HepG2 (cell line): ENCODE data around the gene DLG1. TPM values are rescaled to one million over a fixed set of nuclear protein-coding genes. Genes with fewer than 3 reads are reported as not detected.

ENCODE experiments used
- ARNT ChIP-seq: fragments of 450-650 bp; IDR thresholded peaks from 2 replicates; pipeline ENCODE4 v1.6.1; 2017
- ARNT2 ChIP-seq: sonication (generic); formaldehyde crosslinking; IDR thresholded peaks from 2 replicates; pipeline ENCODE4 v1.8.0; 2022; ENCODE audit warnings: mild to moderate bottlenecking, low read depth, missing genetic modification reagents, moderate library complexity
- ERF ChIP-seq: IDR thresholded peaks from 2 replicates; pipeline ENCODE4 v1.6.1; 2018; ENCODE audit warnings: missing biosample characterization, missing genetic modification reagents
- FOXM1 ChIP-seq: sonication (generic); formaldehyde crosslinking; IDR thresholded peaks from 2 replicates; pipeline ENCODE4 v1.5.0; 2020; ENCODE audit warnings: missing genetic modification reagents
- GABPB1 ChIP-seq: IDR thresholded peaks from 2 replicates; pipeline ENCODE4 v1.6.1; 2016; ENCODE audit warnings: mild to moderate bottlenecking, missing genetic modification reagents, moderate library complexity, missing compliant biosample characterization
- MAFK ChIP-seq, 2 experiments: IDR thresholded peaks in 1 of 2; conservative IDR thresholded peaks in 1 of 2; 2 replicates each; pipeline ENCODE4 v1.6.1; 2011; ENCODE audit warnings: improper control_type of control experiment in 2 of 2, low read length in 2 of 2
- NR2C2 ChIP-seq: sonication (generic); formaldehyde crosslinking; IDR thresholded peaks from 2 replicates; pipeline ENCODE4 v1.4.0; 2020; ENCODE audit warnings: missing genetic modification reagents, mild to moderate bottlenecking, moderate library complexity, borderline replicate concordance
- POLR2G ChIP-seq: fragments of 200-400 bp; formaldehyde crosslinking; IDR thresholded peaks from 2 replicates; pipeline ENCODE4 v1.6.1; 2018; ENCODE audit warnings: mild to moderate bottlenecking, low read depth, low read length, moderate library complexity
- RAD21 ChIP-seq: fragments of 450-650 bp; formaldehyde crosslinking; IDR thresholded peaks from 2 replicates; pipeline ENCODE4 v1.5.0; 2020; ENCODE audit warnings: mild to moderate bottlenecking
- REPIN1 ChIP-seq: sonication (generic); formaldehyde crosslinking; IDR thresholded peaks from 2 replicates; pipeline ENCODE4 v1.8.0; 2022; ENCODE audit warnings: missing genetic modification reagents, low read depth, mild to moderate bottlenecking, borderline replicate concordance
- SMYD3 ChIP-seq: sonication (generic); formaldehyde crosslinking; IDR thresholded peaks from 2 replicates; pipeline ENCODE4 v1.8.1; 2023; ENCODE audit warnings: mild to moderate bottlenecking, missing genetic modification reagents
- SP4 ChIP-seq: sonication (generic); formaldehyde crosslinking; IDR thresholded peaks from 2 replicates; pipeline ENCODE4 v1.8.1; 2023; ENCODE audit warnings: mild to moderate bottlenecking, missing genetic modification reagents
- SP5 ChIP-seq: IDR thresholded peaks from 2 replicates; pipeline ENCODE4 v1.6.1; 2016; ENCODE audit warnings: low read depth, borderline replicate concordance
- STAG1 ChIP-seq: sonication (generic); formaldehyde crosslinking; IDR thresholded peaks from 2 replicates; pipeline ENCODE4 v1.4.0; 2020; ENCODE audit warnings: missing genetic modification reagents
- THRA ChIP-seq: sonication (generic); formaldehyde crosslinking; IDR thresholded peaks from 2 replicates; pipeline ENCODE4 v1.4.0; 2020; ENCODE audit warnings: missing genetic modification reagents, borderline replicate concordance
- THYN1 ChIP-seq: sonication (generic); formaldehyde crosslinking; IDR thresholded peaks from 2 replicates; pipeline ENCODE4 v1.8.1; 2023; ENCODE audit warnings: low read depth, mild to moderate bottlenecking, moderate library complexity, missing genetic modification reagents, borderline replicate concordance
- TSC22D2 ChIP-seq: sonication (generic); formaldehyde crosslinking; IDR thresholded peaks from 2 replicates; pipeline ENCODE4 v1.5.1; 2020; ENCODE audit warnings: missing genetic modification reagents, mild to moderate bottlenecking, borderline replicate concordance
- ZFX ChIP-seq: sonication (generic); formaldehyde crosslinking; IDR thresholded peaks from 2 replicates; pipeline ENCODE4 v1.4.0; 2020; ENCODE audit warnings: mild to moderate bottlenecking, low read depth, missing genetic modification reagents, moderate library complexity
- ZNF343 ChIP-seq: sonication (generic); formaldehyde crosslinking; IDR thresholded peaks from 2 replicates; pipeline ENCODE4 v1.4.0; 2020; ENCODE audit warnings: mild to moderate bottlenecking, missing genetic modification reagents
- ZNF543 ChIP-seq: sonication (generic); formaldehyde crosslinking; IDR thresholded peaks from 2 replicates; pipeline ENCODE4 v1.4.0; 2020; ENCODE audit warnings: mild to moderate bottlenecking, missing genetic modification reagents
- ZNF563 ChIP-seq: sonication (generic); formaldehyde crosslinking; IDR thresholded peaks from 2 replicates; pipeline ENCODE4 v1.8.0; 2022; ENCODE audit warnings: mild to moderate bottlenecking, moderate library complexity, missing genetic modification reagents
- ZNF577 ChIP-seq: sonication (generic); formaldehyde crosslinking; IDR thresholded peaks from 2 replicates; pipeline ENCODE4 v1.4.0; 2020; ENCODE audit warnings: mild to moderate bottlenecking, low read depth, missing genetic modification reagents, borderline replicate concordance
- ZNF703 ChIP-seq: sonication (generic); formaldehyde crosslinking; IDR thresholded peaks from 2 replicates; pipeline ENCODE4 v1.5.1; 2020; ENCODE audit warnings: missing genetic modification reagents, mild to moderate bottlenecking, moderate library complexity, borderline replicate concordance
- ZNF780A ChIP-seq: sonication (generic); formaldehyde crosslinking; IDR thresholded peaks from 2 replicates; pipeline ENCODE4 v1.8.0; 2022; ENCODE audit warnings: mild to moderate bottlenecking, missing genetic modification reagents, moderate library complexity
- polyA plus RNA-seq, 8 experiments: library from polyadenylated mRNA; depleted of rRNA in 3 of 8; stranded (reverse) in 7 of 8; unstranded in 1 of 8; fragments of >200 nt; fragmentation: Illumina TruSeq in 4 of 8; extraction: Trizol in 4 of 8; gene quantifications; 2 replicates each; pipeline versions ENCODE4 v1.2.1 to v1.2.3, GENCODE V29; 2011 to 2016; ENCODE audit warnings: low read depth in 4 of 8, missing spikeins in 1 of 8, mixed read lengths in 1 of 8; ENCODE audit not compliant: insufficient read depth in 1 of 8
- total RNA-seq, 5 experiments: library from RNA; depleted of rRNA; stranded (reverse); fragments of >200 nt; fragmentation: Illumina TruSeq; extraction: Trizol; gene quantifications; 2 replicates each; pipeline ENCODE4 v1.2.3, GENCODE V29; 2016; ENCODE audit warnings: low read depth in 1 of 5

Gene DLG1
- total and polyA plus RNA-seq, 2 of the 13 experiments (the other 11 are each of a cell fraction or from before 2014, with no cell fraction given), result 30.5 to 104 TPM

GRCh38 chr3:197029511-197030167, 268.8 kb downstream of the DLG1 start, which contains the start of gene MELTF (continued):
- no peak for TF ChIP-seq ZNF780A (CRISPR knock-in tag)
- TF ChIP-seq REPIN1 (CRISPR knock-in tag), result no peak
- peak; percentile 48; the same call in 1 of the 2 replicates for TF ChIP-seq ARNT2
- TF ChIP-seq MAFK (conservative IDR thresholded peaks at IDR 0.05 in 1 of 2, IDR thresholded peaks at IDR 0.05 in 1 of 2; ENCODE audit: low read length in 2 of 2), result no peak
- peak; percentile 7; the same call in 1 of the 2 replicates for TF ChIP-seq THRA (CRISPR knock-in tag)
- TF ChIP-seq ZNF543, result no peak
- TF ChIP-seq NR2C2, result peak; percentile 46; the same call in 1 of the 2 replicates
- 0 out of 2 replicates have a peak, but pooled peaks have one; percentile 9 for TF ChIP-seq GABPB1 (CRISPR knock-in tag)
- 0 out of 2 replicates have a peak, but pooled peaks have one; percentile 41 for TF ChIP-seq SP5 (CRISPR knock-in tag)
- no peak; the same call in 1 of the 2 replicates for TF ChIP-seq ZNF563 (CRISPR knock-in tag)
- no peak for TF ChIP-seq ARNT
- TF ChIP-seq SP4 (CRISPR knock-in tag), result peak; percentile 43; the same call in 1 of the 2 replicates
- TF ChIP-seq THYN1 (CRISPR knock-in tag), result no peak
- TF ChIP-seq ZFX (CRISPR knock-in tag), result peak; percentile 21; the same call in 1 of the 2 replicates
- TF ChIP-seq SMYD3 (CRISPR knock-in tag), result no peak
- peak; percentile 89 for TF ChIP-seq RAD21
- peak; percentile 31; the same call in 1 of the 2 replicates for TF ChIP-seq POLR2G
- TF ChIP-seq STAG1 (CRISPR knock-in tag), result peak; percentile 73
- TF ChIP-seq ZNF577 (CRISPR knock-in tag), result no peak
- 0 out of 2 replicates have a peak, but pooled peaks have one; percentile 47 for TF ChIP-seq TSC22D2 (CRISPR knock-in tag)
- no peak for TF ChIP-seq FOXM1 (CRISPR knock-in tag)
- TF ChIP-seq ERF, result 0 out of 2 replicates have a peak, but pooled peaks have one; percentile 30
- TF ChIP-seq ZNF703 (CRISPR knock-in tag), result peak; percentile 38; the same call in 1 of the 2 replicates
- TF ChIP-seq ZNF343 (CRISPR knock-in tag), result no peak
- TF ChIP-seq, all 625 proteins: peak for 67
